Renal cortex interstitium (tissue), 15 donors: ENCODE measurements around the gene FCER1G. TPM values are rescaled to one million over a fixed set of nuclear protein-coding genes. Genes with fewer than 3 reads are reported as not detected.
A peak's percentile ranks its signal among the peaks of the same experiment; 100 is the strongest.

Experiments used
- DNase-seq, 11 donors: peaks; one replicate each; pipeline ENCODE4 v3.0.0-alpha.2; 2013; ENCODE audit warnings: low read depth in 9 of 11, low spot score in 4 of 11; ENCODE audit errors: extremely low read depth in 1 of 11
- long read RNA-seq, 16 experiments: transcript quantifications; one replicate each; lab custom pipeline, GENCODE V29; 2026
- polyA plus RNA-seq, 3 donors: library from polyadenylated mRNA; unstranded; fragments of 120-200 nt; gene quantifications; one replicate each; pipeline ENCODE4 v1.2.1, GENCODE V29; 2013; ENCODE audit not compliant: insufficient read length in 3 of 3

FCER1G gene
- polyA plus RNA-seq = 10 to 100 TPM; 12.3 to 14.8 (median 13.6) TPM
- long read RNA-seq, donor 1, transcript FCER1G-201 (5 exons, 591 nt) = major isoform, 5 of 6 reads
- long read RNA-seq, donor 1, partial matches to known transcripts = 0 of 6 reads
- long read RNA-seq, donor 1, other reads (novel, unspliced or antisense) = 0 of 6 reads
- long read RNA-seq, donor 2, transcript FCER1G-201 (5 exons, 591 nt) = major isoform, 6 of 6 reads
- long read RNA-seq, donor 2, partial matches to known transcripts = 0 of 6 reads
- long read RNA-seq, donor 2, other reads (novel, unspliced or antisense) = 0 of 6 reads
- long read RNA-seq, donor 3, transcript FCER1G-201 (5 exons, 591 nt) = major isoform, 6 of 6 reads
- long read RNA-seq, donor 3, partial matches to known transcripts = 0 of 6 reads
- long read RNA-seq, donor 3, other reads (novel, unspliced or antisense) = 0 of 6 reads
- long read RNA-seq, donor 4, partial matches to known transcripts = 0 of 3 reads
- long read RNA-seq, donor 4, other reads (novel, unspliced or antisense) = 0 of 3 reads
- long read RNA-seq, donor 5 = 0 reads
- long read RNA-seq, donor 6, partial matches to known transcripts = 0 of 3 reads
- long read RNA-seq, donor 6, other reads (novel, unspliced or antisense) = 0 of 3 reads
- long read RNA-seq, donor 7, transcript FCER1G-201 (5 exons, 591 nt) = major isoform, 9 of 10 reads
- long read RNA-seq, donor 7, partial matches to known transcripts = 0 of 10 reads
- long read RNA-seq, donor 7, other reads (novel, unspliced or antisense) = 0 of 10 reads
- long read RNA-seq, donor 8, transcript FCER1G-201 (5 exons, 591 nt) = major isoform, 5 of 6 reads
- long read RNA-seq, donor 8, partial matches to known transcripts = 0 of 6 reads
- long read RNA-seq, donor 8, other reads (novel, unspliced or antisense) = 0 of 6 reads
- long read RNA-seq, donor 9, transcript FCER1G-201 (5 exons, 591 nt) = major isoform, 5 of 5 reads
- long read RNA-seq, donor 9, partial matches to known transcripts = 0 of 5 reads
- long read RNA-seq, donor 9, other reads (novel, unspliced or antisense) = 0 of 5 reads
- long read RNA-seq, donor 10, transcript FCER1G-201 (5 exons, 591 nt) = major isoform, 5 of 5 reads
- long read RNA-seq, donor 10, partial matches to known transcripts = 0 of 5 reads
- long read RNA-seq, donor 10, other reads (novel, unspliced or antisense) = 0 of 5 reads
- long read RNA-seq, donor 11, partial matches to known transcripts = 0 of 4 reads
- long read RNA-seq, donor 11, other reads (novel, unspliced or antisense) = 0 of 4 reads
- long read RNA-seq, donor 12, partial matches to known transcripts = 0 of 4 reads
- long read RNA-seq, donor 12, other reads (novel, unspliced or antisense) = 0 of 4 reads
- long read RNA-seq, donor 13, transcript FCER1G-201 (5 exons, 591 nt) = major isoform, 6 of 6 reads
- long read RNA-seq, donor 13, partial matches to known transcripts = 0 of 6 reads
- long read RNA-seq, donor 13, other reads (novel, unspliced or antisense) = 0 of 6 reads
- long read RNA-seq, donor 14, partial matches to known transcripts = 0 of 5 reads
- long read RNA-seq, donor 14, other reads (novel, unspliced or antisense) = 0 of 5 reads
- long read RNA-seq, donor 15, partial matches to known transcripts = 0 of 1 reads
- long read RNA-seq, donor 15, other reads (novel, unspliced or antisense) = 0 of 1 reads
- long read RNA-seq, donor 16, transcript FCER1G-201 (5 exons, 591 nt) = major isoform, 12 of 19 reads
- long read RNA-seq, donor 16, partial matches to known transcripts = 0 of 19 reads
- long read RNA-seq, donor 16, other reads (novel, unspliced or antisense) = 7 of 19 reads

DNA sequence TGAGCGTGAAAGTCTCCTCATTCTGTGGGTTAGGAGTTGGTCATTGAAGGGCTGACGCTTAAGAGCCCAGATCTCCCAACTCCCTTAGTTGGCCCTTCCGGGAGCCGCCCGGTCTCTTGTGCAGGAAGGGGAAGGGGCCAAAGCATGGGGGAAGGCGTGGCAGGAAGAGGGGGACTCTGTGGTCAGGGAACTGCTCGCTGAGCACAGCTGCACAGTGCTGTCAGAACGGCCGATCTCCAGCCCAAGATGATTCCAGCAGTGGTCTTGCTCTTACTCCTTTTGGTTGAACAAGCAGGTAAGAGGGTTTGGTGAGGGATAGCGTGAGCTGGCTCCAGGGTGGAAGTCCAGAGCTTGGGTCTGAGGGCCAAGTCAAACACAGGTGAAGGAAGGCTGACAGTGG, at the start of gene FCER1G:
Gene FCER1G (plus strand): TSS at position 220 of the 400 bp plus-strand sequence. CDS start 27 bp downstream, at position 247.
- no peak for DNase-seq

GRCh38 chr1:161165742-161166668, 49.1 kb upstream of the FCER1G start, which contains the start of gene PPOX:
TSS of gene PPOX (plus strand) at chr1:161166426. CDS start at chr1:161166848, 422 bp downstream.
- peak; percentile 91 to 98 (median 95) for DNase-seq

DNA sequence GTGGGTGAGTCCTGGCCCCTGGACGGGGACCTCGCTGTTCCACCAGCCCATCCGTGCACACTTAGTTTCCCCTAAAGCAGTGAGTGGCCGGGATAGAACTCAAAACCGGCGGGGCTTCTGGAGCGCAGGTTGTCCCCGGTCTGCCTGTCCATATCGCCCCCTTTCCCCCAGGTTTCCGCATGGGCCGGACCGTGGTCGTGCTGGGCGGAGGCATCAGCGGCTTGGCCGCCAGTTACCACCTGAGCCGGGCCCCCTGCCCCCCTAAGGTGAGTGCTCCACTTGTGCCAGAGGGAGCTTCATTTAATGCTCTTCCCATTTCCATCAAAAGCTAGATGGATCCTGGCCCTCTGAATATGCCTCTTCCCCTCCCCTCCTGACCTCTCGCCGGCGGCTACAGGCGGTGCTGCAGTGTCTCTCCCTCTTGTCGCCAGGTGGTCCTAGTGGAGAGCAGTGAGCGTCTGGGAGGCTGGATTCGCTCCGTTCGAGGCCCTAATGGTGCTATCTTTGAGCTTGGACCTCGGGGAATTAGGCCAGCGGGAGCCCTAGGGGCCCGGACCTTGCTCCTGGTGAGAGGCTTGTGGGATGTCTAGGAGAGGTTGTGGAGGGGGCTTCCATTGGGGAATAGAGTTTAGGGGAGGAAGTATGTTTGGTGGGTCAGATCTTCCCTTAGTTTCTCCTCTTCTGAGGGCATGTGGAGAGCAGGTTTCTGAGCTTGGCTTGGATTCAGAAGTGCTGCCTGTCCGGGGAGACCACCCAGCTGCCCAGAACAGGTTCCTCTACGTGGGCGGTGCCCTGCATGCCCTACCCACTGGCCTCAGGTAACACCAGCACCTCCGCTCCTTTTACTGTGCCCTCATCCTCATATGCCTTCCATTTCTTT, 48.2 kb upstream of the FCER1G start:
- no peak for DNase-seq

DNA sequence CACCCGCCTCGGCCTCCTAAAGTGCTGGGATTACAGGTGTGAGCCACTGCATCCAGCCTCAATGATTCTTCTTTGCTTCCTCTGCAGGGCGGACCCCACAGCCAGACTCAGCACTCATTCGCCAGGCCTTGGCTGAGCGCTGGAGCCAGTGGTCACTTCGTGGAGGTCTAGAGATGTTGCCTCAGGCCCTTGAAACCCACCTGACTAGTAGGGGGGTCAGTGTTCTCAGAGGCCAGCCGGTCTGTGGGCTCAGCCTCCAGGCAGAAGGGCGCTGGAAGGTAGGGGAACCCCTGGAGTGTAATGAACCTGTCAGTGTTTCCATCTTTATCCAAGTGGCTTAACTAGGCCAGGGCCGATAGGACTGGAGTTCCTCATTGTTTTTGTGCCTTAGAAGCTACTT, 46.2 kb upstream of the FCER1G start:
- no peak for DNase-seq

DNA sequence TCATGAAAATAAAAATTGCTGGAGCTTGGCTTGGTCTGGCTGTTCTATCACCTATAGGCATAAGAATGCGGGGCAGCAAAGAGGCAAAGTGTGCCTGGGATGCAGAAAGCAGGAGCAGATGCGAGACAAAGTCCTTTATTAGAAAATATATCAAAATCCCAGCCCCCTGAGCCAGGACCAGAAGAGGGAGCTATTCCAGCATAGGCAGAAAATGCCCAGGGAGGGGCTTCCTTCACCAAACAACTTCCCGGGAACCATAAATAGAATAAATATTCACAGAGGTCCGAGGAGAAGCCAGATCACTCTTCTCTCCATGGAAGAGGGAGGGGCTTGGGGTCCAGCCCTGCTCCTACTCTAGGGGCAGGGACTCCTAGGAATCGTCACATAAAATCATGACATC, 43.9 kb upstream of the FCER1G start:
- DNase-seq = no peak

DNA sequence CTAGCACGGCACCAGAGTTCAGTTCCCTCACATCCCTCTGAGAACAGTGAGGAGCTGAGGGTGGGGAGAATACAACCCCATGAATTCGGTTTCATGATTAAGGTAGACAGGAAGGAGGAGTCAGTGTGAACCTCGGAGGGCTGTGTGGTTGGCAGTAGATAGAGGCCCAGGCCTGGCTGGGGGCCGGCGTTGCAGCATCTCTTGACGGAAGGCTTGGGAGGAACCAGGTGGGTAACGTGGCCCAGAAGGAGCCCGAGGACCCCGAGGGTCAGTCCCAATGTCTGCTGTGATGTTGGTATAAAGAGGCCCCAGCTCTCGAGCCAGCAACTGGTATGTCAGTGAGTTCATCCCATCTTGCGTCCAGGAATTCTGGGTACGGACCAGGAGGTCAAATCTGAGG, 43.4 kb upstream of the FCER1G start:
- no peak for DNase-seq

DNA sequence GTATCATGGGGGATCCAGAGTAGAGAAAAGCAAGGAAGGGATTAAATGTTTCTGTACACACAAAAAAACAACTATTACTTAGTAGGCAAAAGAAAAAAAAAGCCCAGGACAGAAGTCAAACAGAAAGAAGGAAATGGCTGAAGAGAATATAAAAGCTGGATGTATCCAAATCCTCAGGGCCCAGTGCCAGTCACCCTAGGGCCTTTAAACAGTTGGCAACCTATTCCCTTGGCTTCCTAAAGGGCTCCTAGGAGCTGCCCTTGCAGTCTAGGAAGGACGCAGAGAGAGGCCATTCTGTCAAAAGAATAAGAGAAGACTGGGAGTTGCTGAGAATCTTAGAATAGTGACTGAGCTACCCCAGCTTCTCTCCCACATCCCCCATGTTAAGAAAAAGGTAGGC, 42.7 kb upstream of the FCER1G start:
- DNase-seq = no peak

- DNase-seq = no peak
These were observed 42.2 kb upstream of the FCER1G start for GRCh38 chr1:161172776-161173376.

DNA sequence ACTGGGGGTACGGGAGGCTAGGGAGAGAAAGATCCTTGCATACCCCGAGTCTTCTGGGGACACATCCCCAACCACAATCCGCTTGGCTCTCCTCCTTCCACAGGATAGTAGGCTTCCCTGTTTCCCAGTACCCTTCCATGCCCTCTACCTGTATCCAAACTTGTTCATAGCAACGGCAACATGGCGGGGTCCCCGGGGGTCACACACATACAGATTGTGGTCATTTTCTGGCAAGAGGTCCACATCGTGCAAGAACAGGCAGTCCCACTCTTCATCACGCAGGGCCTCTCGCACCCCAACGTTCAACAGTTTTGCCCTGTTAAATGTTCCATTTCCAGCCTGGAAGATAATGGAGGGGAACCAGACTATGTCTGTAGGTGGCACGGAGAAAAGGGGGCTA, 41.4 kb upstream of the FCER1G start:
- DNase-seq = no peak

DNA sequence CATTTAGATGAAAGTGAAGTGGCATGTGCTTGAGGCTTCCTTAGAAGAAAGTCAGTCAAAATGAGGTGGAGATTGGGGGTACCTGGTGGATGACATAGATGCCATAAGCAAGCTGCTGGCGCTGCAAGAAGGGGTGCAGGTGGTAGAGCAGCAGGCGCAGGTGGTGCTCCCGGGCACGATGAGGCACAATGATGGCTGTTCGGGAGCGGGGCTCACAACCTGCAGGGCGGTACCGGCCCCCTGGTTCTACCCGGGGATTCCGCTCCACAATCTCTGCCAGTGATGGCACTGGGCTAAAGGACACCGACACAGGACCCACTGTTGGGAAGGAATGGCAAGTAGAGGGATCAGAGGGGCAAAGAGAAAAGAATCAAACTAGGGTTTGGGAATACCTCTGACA, 40.2 kb upstream of the FCER1G start:
- no peak for DNase-seq

DNA sequence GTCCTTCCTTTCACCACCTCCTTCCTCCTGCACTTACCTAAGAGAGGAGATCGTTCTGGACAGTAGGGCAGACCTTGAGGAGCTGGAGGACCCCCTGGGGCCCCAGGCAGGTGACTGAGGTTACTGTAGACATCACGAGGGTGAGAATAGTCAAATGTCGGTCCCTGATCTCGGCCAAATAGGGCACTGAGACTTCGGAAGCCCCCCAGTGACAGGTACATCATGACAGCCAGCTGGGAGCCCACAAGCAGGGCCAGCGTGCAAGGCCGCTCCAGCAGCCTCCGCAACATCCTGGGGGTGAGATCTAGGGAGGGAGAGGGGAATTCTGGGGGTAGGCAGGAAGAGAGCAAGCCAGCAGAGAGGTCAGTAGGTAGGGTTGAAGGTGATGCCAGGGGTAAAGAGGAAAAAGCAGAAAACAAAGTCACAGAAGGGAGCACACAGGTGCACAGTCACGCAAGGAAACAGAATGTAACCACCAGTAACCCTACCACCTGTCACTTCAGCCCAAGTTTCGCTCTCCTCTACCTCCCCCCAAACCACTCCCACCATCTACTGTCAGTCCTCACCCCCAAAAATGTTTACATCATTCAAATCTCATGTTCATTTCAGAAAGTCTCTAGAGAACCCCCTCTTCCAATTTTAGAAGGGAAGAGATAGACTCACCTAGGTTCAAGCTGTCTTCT, 39.2 kb upstream of the FCER1G start:
- DNase-seq = no peak

GRCh38 chr1:161176468-161177111, 38.5 kb upstream of the FCER1G start:
- no peak for DNase-seq

DNA sequence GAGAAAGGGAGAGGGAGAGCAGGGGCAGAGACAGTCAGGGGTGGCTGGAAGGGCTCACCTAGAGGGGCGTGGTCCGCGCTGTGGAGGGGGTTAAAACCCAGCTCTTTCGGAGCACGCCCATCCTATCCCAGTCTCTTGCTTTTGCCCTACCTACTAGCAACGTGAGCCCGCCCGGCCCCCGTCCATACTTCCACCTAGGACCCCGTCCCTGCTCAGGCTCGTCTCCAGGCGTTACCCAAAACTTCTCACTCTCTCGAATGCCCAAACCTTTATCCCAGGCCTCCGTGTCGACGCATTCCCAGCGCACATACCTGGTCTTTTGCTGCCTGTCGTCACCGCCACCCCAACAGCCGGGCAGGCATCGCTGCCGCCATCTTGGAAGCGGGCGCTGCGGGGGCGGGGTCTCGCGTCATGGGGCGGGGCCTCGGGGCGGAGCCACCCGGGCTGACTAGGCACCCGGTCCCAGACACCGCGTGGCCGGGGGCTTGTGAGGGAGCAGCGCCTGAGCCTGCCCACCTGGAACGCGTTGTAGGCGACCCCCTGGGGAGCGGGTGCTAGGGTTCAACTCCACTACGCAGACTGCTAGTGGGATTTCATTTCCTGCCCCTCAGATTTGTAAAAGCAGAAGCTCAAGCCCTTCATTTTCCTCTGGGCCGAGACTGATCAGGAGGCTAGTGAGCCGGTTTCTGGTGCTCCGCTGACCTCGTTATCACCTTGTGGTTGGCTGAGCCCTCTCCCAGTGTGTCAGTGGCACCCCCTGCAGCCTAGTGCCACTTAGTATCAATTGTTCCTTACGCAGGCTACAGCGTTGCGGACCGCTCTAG, 37.8 kb upstream of the FCER1G start, which contains the start of gene B4GALT3:
Gene B4GALT3 (minus strand): TSS at position 396 of the 824 bp plus-strand sequence. CDS start 1,447 bp downstream, outside the sequence.
- peak in 7 of 11 donors; percentile 77 to 86 (median 81) for DNase-seq

GRCh38 chr1:161177936-161178244, 37.2 kb upstream of the FCER1G start:
- no peak for DNase-seq
